Stimulated activated CD8-positive, alpha-beta memory T cell treated with anti-CD3 and anti-CD28 coated beads, Interleukin-15, amount 100 ng/mL, for 48 hours (primary cell): ENCODE measurements around the gene LMX1B.

Experiments
- DNase-seq, 2 donors: peaks; one replicate each; pipeline ENCODE4 v3.0.0-alpha.2; 2020; ENCODE audit warnings: low read depth in 2 of 2

LMX1B gene

DNA sequence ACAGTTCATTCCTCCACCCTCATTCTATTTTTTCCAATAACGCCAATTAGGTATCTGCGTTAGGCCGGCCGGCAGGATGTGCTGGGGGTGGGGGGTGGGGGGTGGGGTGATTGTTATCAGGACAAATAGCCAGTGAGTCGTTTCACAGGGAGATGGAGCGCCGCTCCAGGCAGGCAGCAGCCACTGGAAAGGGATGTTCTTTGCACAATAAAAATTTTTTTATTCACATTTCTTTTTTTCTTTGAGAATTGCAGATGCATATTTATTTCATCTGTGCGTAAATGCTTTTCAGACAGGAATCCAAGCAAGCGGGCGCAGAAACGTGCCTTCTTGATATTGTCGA, 4.1 kb downstream of the LMX1B start:
- DNase-seq: no peak

DNA sequence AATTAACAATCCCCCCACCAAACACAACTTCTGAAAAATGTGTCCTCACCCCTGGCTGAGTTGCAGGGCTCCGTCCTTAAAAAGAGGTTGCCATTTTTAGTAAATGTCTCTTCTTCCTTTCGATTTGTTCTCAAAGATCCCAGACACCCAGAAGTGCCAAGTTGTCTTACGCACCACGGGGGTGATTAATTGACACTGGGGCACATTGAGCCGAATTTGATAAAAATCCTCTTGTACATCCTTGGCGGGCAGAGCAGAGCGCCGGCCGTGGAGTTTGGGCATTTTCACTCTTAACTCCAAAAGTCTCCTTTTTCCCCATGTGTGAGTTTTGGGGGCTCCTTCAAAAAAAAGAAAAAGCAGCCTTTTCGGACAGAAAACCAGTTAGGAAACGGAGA, 4.5 kb downstream of the LMX1B start:
- no peak for DNase-seq

DNA sequence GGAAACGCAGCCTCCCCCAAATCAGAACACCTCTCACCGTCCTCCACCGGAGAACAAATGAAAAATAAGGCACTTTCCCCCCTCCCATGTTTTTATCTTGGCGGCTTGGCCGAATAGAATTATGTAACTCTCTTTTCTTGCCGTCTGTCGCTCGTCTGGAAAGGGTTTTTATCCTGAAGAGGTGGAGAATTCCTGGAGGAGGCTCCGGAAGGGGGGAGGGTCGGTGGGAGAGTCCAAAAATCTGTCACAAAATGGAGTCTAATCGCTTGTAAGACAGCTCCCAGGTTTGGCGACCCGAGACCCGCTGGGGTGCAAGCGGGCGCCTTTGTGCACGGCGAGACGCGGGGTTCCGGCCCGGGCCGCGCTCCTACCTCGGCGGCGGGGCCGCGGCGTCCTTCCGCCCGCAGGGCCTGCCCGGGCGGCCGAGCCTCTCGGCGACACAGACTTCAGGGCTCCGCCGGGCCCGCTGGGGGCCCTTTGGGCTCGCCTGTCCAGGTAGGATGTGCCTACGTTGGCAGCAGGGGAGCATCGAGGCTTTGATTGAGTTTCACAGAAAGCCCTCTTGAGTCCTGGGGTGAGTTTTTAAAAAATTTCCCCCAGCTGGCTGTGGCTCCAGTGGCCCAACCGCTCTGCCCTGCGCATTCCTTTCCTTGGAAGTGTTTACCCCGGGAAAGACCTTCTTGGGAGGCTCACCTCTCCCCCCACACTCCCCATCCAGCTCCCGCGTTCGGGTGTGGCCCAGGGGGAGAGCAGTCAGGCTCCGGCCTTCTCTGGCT, 5.0 kb downstream of the LMX1B start:
- DNase-seq: no peak

DNA sequence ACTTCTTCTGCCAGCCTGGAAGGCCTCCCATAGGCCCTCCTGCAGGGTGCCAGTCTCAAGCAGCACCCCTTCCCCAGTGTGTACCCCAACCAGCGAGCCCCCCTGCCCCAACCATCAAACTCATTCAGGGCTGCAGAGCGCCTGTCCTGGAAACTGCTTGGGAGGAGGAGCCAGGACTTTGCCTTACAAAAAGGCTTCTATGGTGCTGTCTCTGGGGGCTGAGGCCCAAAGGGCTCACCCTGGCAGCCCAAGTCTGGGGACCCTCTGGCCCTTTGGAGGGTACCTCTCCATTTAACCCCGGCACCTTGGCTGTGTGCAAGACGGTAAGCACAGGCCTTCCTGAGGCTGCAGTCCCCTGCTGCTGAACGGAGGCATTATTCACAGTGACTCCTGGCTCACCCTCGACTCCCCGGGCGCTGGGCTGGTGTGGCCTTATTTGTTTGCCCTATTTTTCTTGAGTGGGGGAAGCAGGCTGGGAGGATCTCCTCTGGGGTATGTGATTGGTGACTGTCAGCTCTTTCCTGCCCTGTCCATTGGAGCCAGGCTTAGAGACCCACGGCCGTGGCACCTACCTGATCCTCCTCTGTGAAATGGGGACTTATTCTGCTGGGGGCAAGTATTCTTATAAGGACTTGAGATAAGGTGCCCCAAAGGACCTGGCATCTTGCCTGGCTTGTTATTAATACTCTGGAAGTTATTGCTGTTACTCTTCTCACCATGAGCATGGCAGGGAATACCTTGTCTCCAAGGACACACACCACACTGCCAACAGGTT, 5.8 kb downstream of the LMX1B start:
- DNase-seq: no peak

GRCh38 chr9:126620478-126620877, 6.8 kb downstream of the LMX1B start:
- DNase-seq: no peak

DNA sequence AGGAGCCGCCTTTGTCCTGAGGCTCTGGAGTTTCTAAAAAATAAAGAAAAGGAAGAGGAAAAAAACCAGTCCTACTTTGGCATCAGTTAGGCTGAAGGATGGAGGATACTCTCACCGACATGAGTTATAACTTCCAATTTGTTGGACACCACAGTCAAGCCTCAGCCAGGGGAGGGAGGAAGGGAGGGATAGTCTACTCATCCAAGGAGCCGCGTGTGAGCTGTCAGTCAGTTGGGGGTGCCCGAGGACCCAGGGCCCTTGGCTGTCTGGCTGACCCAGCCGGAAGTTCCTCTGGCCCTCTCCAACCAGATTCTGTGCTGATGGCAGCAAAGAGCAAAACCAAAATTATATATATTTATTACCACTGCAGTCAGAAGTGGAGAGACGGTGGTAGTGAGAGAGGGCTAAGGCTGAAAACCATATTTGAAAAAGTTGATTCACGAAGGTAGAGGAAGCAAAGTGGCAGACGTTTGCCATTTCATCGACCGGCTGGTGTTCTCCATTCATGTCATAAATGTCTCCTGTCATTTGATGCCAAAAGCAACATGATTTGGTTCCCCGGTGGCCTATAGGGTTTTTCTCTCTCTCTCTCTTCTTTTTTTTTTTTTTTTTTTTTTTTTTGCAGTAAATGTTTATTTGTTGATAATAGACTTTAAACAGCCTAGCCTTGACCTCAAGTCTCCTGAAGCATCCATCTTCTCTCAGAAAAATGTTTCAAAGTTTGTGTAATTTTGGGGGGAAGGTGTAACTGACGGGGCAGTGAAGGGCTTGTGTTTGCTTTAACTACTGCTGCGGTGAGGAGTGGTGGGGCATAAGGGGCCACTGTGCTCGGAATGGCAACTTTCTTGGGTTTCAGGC, 7.6 kb downstream of the LMX1B start:
- no peak for DNase-seq

DNA sequence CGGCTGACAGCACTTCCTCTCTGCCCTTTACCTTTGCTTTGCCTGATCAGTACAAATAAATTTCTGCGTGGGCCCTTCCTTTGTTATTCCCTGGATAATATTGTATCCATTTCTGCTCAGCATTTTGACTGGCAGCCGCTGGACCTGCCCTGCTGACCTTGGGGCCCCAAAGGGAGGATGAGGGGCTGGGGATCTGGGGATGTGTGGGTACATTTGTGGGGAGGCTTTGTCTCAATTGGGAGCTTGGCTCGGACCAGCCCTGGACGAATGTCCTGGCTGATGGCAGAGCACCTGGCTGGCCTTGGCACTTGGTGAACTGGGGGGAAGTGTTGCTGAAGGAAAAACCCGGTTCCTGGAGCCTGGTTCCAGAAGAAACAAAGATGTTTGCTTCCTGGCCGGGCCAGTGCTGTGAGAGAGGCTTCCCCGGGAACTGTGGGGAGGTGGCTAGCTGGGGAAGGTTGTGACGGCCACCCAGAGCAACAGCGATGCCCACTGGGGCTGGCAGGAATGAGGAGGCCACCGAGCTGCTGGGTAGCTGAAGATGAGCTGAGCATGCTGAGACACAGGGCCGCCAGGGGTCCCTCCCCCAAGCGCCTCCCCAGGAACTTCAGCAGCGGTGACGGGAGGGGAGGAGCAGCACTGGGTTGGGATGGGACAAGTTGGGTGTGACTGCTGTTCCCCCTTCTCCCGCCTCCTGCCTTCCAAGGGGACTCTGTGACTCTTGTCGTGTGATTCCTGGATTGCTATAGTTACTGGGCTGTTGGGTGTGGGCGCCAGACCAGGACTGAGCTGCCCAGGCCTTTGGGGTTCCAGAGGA, 8.4 kb downstream of the LMX1B start:
- DNase-seq: no peak

- no peak for DNase-seq
These were observed 9.6 kb downstream of the LMX1B start for GRCh38 chr9:126623314-126623666.

GRCh38 chr9:126623667-126624478, 10.1 kb downstream of the LMX1B start:
- no peak for DNase-seq

- no peak for DNase-seq
These were observed 10.7 kb downstream of the LMX1B start for GRCh38 chr9:126624479-126624826.

DNA sequence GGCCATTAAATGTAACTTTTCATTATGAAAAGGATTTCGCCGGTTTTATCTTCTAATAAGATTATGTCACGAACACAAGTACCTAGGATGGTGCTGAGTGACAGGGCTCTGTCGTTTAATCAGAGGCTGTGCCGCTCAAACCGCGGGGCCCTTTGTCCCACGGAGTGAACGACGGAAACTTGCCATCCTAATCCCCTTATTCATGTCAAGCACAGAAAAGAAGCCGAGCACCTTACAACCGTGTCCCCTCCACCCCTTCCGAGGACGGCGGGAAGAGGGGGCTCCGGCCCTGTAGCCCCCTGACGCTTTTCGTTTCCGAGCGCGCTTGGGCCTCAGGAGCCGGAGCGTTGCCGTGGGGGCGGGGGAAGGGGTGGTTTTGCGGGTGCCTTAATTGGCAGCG, 11.2 kb downstream of the LMX1B start:
- no peak for DNase-seq

- DNase-seq: no peak
These were observed 11.8 kb downstream of the LMX1B start for GRCh38 chr9:126625329-126626126.

- no peak for DNase-seq
These were observed 12.6 kb downstream of the LMX1B start for GRCh38 chr9:126626127-126626925.

DNA sequence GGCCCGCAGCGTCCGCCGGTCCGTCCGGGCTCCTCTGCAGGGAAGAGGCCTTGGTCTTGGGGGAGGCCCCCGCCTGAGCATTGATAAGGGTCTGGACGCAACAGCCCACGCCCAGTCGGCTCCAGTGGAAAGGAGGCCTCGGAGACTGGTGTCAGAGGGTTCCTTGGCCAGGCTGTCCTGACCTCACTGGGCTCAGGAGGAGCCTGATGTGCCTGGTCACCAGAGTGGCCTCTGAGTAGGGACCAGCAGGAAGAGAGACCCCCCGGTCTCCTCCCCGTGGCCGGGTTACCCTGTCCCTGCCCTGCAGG, 13.2 kb downstream of the LMX1B start:
- DNase-seq: no peak

DNA sequence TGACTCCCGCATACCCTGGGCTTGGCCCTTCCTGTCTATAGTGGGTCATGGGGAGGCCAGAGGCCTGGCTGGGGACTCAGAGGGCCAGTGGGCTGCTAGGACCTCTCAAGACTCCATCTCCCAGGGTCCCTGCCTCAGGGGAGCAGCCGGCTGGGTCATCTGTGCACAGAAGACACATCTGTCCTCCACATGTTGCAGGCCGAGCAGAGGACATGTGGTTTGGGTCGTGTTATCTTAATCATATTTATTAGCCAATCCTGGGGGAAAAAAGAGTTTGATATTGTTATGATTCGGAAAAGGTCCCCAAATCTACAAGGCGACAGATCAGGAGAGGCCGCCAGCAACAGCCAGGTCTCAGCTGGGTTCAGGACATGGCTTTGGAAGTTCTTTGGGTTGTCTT, 14.4 kb downstream of the LMX1B start:
- DNase-seq: no peak

DNA sequence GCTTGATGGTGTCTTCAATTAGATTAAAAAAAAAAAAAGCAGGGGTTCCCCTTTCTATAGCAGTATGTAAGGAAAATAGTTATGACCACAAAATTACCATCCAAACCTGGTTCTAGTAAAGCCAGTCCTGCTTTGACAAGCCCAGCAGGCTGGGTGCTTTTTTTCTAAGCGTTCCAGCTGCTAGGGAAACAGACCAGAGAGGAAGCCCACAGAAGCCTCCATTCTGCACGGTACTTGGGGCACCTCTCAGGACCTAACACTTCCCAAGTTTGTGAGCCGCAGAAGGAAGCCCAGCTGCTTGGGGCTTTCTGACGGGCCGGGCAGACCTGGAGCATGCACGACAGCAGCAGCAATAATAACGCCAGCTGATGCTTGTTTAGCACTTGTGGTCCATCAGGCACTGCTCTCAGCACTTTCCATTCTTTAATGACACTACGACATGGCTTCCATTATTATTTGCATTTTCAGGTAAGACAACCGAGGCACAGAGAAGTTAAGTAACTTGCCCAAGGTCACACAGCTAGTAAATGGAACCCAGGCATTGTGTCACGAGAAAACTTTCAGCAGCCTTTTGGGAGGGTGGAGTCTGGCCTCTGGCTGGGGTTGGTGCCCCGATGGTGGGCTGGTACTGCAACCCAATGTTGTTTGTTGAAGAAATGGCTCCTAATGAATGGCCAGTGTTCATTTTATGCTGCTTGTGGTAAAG, 15.4 kb downstream of the LMX1B start:
- DNase-seq: no peak

GRCh38 chr9:126630458-126631237, 16.9 kb downstream of the LMX1B start:
- no peak for DNase-seq

GRCh38 chr9:126631254-126631653, 17.5 kb downstream of the LMX1B start:
- DNase-seq: no peak
